ENCODE measurements around the gene CCDC154.

Gene CCDC154

GRCh38 chr16:1414532-1415260 is 29.7 kb downstream of the CCDC154 start, which contains the start of gene UNKL:
Gene UNKL (minus strand): TSS chr16:1414704. CDS start chr16:1414691, 13 bp downstream.
- DNase-seq: peak; percentile 12 to 32

- peak; percentile 37 to 48 for DNase-seq
These were observed 30.4 kb downstream of the CCDC154 start for GRCh38 chr16:1413684-1414531.

- DNase-seq: no peak
These were observed 31.5 kb downstream of the CCDC154 start for GRCh38 chr16:1412847-1413246.

- DNase-seq: peak; percentile 65 to 71
These were observed 36.1 kb downstream of the CCDC154 start for GRCh38 chr16:1408171-1408837.

GRCh38 chr16:1407753-1408152 is 36.6 kb downstream of the CCDC154 start:
- no peak for DNase-seq

GRCh38 chr16:1403733-1404132 is 40.6 kb downstream of the CCDC154 start:
- no peak for DNase-seq

GRCh38 chr16:1403036-1403435 is 41.3 kb downstream of the CCDC154 start:
- no peak for DNase-seq

GRCh38 chr16:1401758-1402154 is 42.6 kb downstream of the CCDC154 start:
- no peak for DNase-seq

- DNase-seq: no peak
These were observed 43.1 kb downstream of the CCDC154 start for GRCh38 chr16:1401061-1401757.

GRCh38 chr16:1398826-1399581 is 45.4 kb downstream of the CCDC154 start:
- no peak for DNase-seq

GRCh38 chr16:1398351-1398750 is 46.0 kb downstream of the CCDC154 start:
- DNase-seq: no peak

GRCh38 chr16:1397779-1398178 is 46.6 kb downstream of the CCDC154 start:
- no peak for DNase-seq

GRCh38 chr16:1395444-1396031 is 48.8 kb downstream of the CCDC154 start:
- DNase-seq: no peak

GRCh38 chr16:1394367-1394951 is 49.9 kb downstream of the CCDC154 start:
- no peak for DNase-seq

GRCh38 chr16:1393613-1394176 is 50.7 kb downstream of the CCDC154 start:
- no peak for DNase-seq

GRCh38 chr16:1392826-1393225 is 51.5 kb downstream of the CCDC154 start:
- DNase-seq: no peak

GRCh38 chr16:1390239-1390779 is 54.0 kb downstream of the CCDC154 start:
- DNase-seq: no peak

GRCh38 chr16:1389762-1390161 is 54.6 kb downstream of the CCDC154 start:
- no peak for DNase-seq

GRCh38 chr16:1387331-1387730 is 57.0 kb downstream of the CCDC154 start:
- DNase-seq: no peak

- no peak for DNase-seq
These were observed 59.1 kb downstream of the CCDC154 start for GRCh38 chr16:1385232-1385631.

Data from AML-193 (cell line).